GM19463 (cell line): Measurements from ENCODE around the gene KANSL1.
"Not testable (repeated sequence)": the region's sequence is repeated elsewhere in the genome, so short reads cannot be mapped to it uniquely, and the experiment has no call there.

Source experiments
- ATAC-seq: cut with Tn5 transposase; IDR thresholded peaks from one replicate; pipeline ENCODE4 v1.9.1; 2021; ENCODE audit warnings: mild to moderate bottlenecking, moderate library complexity; ENCODE audit not compliant: unreplicated experiment

Gene KANSL1

GRCh38 chr17:46193151-46193625 is at the start of gene KANSL1:
TSS of gene KANSL1 (minus strand) at chr17:46193429. CDS start at chr17:46172143, 21,286 bp downstream.
- peak; percentile 61 for ATAC-seq

- ATAC-seq = not testable (repeated sequence)
These were observed 38.1 kb upstream of the KANSL1 start for GRCh38 chr17:46231359-46231758.

- peak; percentile 100 for ATAC-seq
These were observed 32.1 kb upstream of the KANSL1 start for GRCh38 chr17:46225274-46225794.

DNA sequence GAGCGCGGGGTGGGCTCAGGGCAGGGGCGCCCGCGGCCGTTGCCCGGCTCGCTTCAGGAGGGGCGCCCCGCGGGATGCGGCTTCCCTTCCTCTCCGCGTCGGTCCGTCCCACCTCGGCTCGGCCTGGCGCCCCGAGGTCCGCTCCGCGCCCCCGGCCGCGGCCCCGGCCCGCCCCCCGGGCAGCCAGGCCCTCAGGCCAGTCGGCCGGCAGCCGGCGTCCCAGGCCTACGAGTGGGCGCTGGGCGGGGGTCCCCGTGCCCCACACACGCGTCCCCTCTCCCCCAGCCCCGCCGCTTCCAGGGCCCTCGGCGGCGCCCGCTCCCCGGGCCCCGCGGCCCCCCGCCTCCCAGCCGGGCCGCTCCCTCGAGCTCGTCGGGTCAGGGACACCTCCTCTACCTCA is 31.6 kb upstream of the KANSL1 start:
- peak; percentile 40 for ATAC-seq

DNA sequence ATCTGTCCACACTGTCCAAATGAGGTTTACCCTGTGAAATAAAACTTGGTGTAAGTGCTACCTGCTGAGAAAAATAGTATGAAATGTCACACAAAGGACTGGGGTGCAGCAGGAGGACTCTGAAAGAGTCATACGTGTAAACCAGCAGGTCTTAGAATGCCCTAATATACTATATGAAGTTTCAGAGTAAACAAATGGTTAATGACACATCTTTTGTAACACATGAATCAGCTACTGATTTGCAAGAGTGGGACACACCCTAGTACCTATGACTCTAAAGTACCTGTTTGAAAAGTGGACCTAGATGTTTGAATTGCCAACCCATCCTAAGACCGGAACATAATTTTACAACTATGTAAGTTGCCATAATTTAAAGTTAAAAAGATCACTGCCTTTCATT is 29.8 kb upstream of the KANSL1 start:
- ATAC-seq = not testable (repeated sequence)

DNA sequence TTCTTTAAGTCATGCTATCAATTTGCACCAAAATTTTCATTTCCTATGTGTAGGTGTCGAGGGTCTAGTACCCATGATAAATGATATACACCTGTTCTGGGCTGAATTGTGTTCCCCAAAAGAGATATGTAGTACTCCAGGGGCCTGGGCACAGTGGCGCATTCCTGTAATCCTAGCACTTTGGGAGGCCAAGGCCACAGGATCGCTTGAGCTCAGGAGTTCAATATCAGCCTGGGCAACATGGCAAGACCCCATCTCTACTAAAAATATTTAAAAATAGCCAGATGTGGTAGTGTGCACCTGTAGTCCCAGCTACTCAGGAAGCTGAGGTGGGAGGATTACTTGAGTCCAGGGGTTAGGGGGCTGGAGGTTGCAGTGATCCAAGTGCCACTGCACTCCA is 23.5 kb upstream of the KANSL1 start:
- no peak for ATAC-seq

DNA sequence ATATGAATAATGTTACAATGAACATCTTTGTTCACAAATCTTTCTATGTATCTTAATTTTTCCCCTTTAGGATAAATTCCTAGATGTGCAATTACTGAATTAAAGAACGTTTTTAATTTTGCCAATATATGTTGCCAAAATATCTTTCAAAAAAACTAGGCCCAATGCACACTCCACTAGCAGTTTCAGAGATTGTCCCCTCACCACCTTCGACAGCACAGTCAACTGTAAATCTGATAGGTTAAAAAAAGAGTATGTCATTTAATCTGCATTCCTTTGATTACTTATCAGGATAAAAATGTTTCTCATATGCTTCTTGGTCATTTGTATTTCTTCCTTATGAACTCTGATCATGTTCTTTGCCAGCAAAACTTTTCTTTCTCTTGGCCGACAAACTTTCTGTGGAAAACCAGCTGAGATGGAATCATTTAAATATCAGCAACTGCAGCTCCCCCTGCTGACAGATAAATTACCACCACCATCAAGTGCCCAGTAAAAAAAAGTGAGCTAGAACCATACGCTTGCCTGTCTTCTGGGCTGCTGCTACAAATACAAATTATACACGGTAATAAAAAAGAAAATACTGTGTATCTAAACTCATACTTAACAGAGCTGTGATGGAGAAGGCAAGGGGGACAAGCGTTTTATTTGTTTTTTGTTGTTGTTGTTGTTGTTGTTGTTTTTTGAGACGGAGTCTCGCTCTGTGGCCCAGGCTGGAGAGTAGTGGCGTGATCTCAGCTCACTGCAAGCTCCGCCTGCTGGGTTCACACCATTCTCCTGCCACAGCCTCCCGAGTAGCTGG is 19.6 kb upstream of the KANSL1 start:
- ATAC-seq = no peak

DNA sequence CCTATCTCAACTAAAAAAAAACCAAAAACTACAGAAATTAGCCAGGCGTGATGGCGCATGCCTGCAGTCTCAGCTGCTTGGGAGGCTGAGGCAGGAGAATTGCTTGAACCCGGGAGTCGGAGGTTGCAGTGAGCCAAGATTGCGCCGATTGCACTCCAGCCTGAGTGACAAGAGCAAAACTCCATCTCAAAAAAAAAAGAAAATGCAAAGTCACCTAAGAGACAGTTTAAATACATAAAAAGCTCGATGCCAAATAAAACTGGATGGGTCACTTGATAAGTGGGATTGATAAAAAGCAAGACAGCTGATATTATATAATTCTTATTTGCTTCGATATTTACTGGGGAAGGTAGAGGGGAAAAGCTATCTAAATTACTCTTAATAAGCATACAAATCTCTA is 15.8 kb upstream of the KANSL1 start:
- no peak for ATAC-seq

- no peak for ATAC-seq
These were observed 12.7 kb upstream of the KANSL1 start for GRCh38 chr17:46205975-46206374.

DNA sequence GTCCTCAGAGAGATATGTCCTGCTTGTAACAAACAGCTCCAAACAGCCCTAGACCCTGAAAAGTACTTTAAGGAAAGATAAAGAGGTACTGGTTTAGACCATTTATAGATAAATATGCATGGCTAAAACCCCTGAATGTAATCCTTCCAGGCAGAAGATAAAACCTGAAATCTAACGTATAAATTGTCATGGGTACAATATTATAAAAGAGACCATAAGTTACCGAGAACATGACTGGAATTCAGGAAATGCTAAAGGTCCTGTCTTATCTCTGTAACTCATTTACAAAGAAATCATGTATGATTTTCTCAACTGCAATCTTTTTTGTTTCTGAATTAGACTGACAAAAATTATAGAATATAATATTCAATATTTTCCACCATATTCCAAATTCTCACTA is 9.2 kb upstream of the KANSL1 start:
- no peak for ATAC-seq

GRCh38 chr17:46201491-46201890 is 8.3 kb upstream of the KANSL1 start:
- no peak for ATAC-seq

DNA sequence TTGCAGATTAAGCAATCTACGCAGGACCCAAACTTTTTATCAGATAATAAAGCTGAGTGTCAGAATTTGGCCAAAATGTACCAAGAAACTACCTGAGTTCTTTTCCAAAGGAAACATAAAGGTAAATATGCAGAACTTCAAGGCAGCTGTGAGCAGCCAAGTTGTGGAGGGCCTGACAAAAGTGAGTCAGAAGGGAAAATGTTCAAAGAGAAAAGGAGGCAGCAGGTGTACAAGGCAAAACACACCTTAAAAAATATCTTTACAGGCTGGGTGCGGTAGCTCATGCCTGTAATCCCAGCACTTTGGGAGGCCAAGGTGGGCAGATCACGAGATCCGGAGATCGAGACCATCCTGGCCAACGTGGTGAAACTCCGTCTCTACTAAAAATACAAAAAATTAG is 7.0 kb upstream of the KANSL1 start:
- ATAC-seq = no peak

GRCh38 chr17:46199379-46199778 is 6.2 kb upstream of the KANSL1 start:
- no peak for ATAC-seq

- no peak for ATAC-seq
These were observed 5.0 kb upstream of the KANSL1 start for GRCh38 chr17:46198233-46198632.

GRCh38 chr17:46197530-46197929 is 4.3 kb upstream of the KANSL1 start:
- no peak for ATAC-seq

GRCh38 chr17:46195939-46196716 is 2.9 kb upstream of the KANSL1 start:
- no peak for ATAC-seq

- ATAC-seq = no peak
These were observed 2.1 kb upstream of the KANSL1 start for GRCh38 chr17:46195217-46195855.

- no peak for ATAC-seq
These were observed 1.4 kb upstream of the KANSL1 start for GRCh38 chr17:46194393-46195216.

GRCh38 chr17:46193626-46194392 is 580 bp upstream of the KANSL1 start:
- ATAC-seq = peak; percentile 62
